ENCODE measurements around the gene NDUFA13.

The NDUFA13 gene

DNA sequence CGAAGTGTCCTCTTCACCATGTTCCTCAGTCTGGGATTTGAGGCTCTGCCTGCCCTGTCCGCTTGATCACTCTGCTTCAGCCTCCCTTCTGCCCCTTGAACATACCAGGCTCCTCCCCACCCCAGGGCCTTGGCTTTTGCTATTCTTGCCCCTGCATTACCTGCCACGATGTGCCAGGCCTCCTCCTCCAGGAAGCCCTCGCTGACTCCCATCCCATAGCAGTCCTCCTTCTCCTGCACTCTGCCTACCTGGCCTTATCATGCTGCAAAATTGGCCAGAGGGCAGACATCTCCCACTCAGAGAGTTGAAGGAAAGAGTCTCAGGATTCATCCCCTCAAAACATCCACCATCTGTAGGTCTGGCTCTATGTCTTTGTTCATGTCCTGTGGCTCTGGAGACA, 14.9 kb downstream of the NDUFA13 start:
- no peak for TF ChIP-seq EZH2 (IDR thresholded peaks at IDR 0.05; ENCODE audit: borderline replicate concordance, low read length)
- TF ChIP-seq, protein P1, sequence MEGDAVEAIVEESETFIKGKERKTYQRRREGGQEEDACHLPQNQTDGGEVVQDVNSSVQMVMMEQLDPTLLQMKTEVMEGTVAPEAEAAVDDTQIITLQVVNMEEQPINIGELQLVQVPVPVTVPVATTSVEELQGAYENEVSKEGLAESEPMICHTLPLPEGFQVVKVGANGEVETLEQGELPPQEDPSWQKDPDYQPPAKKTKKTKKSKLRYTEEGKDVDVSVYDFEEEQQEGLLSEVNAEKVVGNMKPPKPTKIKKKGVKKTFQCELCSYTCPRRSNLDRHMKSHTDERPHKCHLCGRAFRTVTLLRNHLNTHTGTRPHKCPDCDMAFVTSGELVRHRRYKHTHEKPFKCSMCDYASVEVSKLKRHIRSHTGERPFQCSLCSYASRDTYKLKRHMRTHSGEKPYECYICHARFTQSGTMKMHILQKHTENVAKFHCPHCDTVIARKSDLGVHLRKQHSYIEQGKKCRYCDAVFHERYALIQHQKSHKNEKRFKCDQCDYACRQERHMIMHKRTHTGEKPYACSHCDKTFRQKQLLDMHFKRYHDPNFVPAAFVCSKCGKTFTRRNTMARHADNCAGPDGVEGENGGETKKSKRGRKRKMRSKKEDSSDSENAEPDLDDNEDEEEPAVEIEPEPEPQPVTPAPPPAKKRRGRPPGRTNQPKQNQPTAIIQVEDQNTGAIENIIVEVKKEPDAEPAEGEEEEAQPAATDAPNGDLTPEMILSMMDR (IDR thresholded peaks at IDR 0.05; ENCODE audit: low read length): no peak
- H3K9me3 ChIP-seq (ENCODE audit: low read length): no peaks in the 10 kb centered on the region
- H3K9ac ChIP-seq (ENCODE audit: low read length): no peak overlapping the region
- no peak overlapping the region for H3K4me2 ChIP-seq (ENCODE audit: low read length)
- H3F3A ChIP-seq (ENCODE audit: insufficient read depth, low read length): no peaks in the 10 kb centered on the region; the same call in 1 of the 2 replicates
- no peaks in the 10 kb centered on the region for H3K79me2 ChIP-seq (ENCODE audit: insufficient read depth, low read length)
- peaks cover 34% of the 10 kb centered on the region for H3K36me3 ChIP-seq (ENCODE audit: insufficient read depth, low read length)
- no peak overlapping the region for H3K27ac ChIP-seq (ENCODE audit: low read depth, low read length, poor library complexity, severe bottlenecking)
- no peak overlapping the region for H2AFZ ChIP-seq (ENCODE audit: low read length)
- H3K9me2 ChIP-seq (ENCODE audit: low read depth, low read length): no peaks in the 10 kb centered on the region
- no peaks in the 10 kb centered on the region for H3K27me3 ChIP-seq (ENCODE audit: insufficient read depth, low read length)
- H4K20me1 ChIP-seq (ENCODE audit: insufficient read depth, low read length): no peaks in the 10 kb centered on the region
- H3K4me3 ChIP-seq (ENCODE audit: low read depth, low read length, poor library complexity, severe bottlenecking): no peak overlapping the region
- peaks cover 21% of the 10 kb centered on the region for H3K4me1 ChIP-seq (ENCODE audit: insufficient read depth, low read length, severe bottlenecking)

DNA sequence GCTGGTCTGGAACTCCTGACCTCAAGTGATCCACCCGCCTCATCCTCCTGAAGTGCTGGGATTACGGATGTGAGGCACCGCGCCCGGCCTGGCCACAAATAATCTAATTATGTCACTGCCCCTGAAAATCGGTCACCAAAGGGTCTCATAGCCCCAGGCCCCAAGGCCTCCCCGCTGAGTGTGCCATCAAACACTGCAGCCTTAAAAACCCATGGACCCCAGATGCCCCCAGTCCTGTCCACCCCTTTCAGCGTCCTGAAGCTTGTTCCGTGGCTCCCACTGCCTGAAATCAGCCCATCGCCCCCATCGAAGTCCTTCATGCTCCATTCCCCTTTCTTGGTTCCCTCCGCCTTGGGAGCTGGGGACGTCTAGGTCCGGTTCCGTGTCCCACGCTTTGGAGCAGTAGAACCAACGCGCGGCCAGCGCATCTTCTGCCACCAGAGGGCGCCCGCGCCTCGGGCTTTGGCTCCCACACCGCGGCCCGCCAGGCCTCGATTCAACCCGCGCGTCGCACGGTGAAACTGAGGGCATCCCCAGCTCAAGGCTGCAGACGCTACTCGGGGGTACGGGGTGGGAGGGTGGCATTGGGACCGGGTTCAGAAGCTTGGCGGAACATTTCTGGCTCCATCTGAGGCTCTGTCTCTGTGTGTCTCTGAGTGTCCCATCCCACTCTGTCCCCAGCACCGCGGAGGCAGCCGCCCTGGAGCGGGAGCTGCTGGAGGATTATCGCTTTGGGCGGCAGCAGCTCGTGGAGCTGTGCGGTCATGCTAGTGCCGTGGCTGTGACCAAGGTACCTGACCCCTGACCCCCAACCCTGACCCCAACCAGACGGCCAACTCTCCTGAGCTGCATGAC, 16.2 kb downstream of the NDUFA13 start:
- no peak for TF ChIP-seq EZH2 (IDR thresholded peaks at IDR 0.05; ENCODE audit: borderline replicate concordance, low read length)
- TF ChIP-seq, protein P1 (IDR thresholded peaks at IDR 0.05; ENCODE audit: low read length): peak; percentile 97
- Histone ChIP-seq H4K20me1 (ENCODE audit: insufficient read depth, low read length) (no peaks in the 10 kb centered on the region), H3K4me2 (ENCODE audit: low read length) (no peak overlapping the region), H3K4me3 (ENCODE audit: low read depth, low read length, poor library complexity, severe bottlenecking) (no peak overlapping the region), H3K36me3 (ENCODE audit: insufficient read depth, low read length) (peaks cover 24% of the 10 kb centered on the region), H3K9me3 (ENCODE audit: low read length) (no peaks in the 10 kb centered on the region), H3F3A (ENCODE audit: insufficient read depth, low read length) (no peaks in the 10 kb centered on the region; the same call in 1 of the 2 replicates), H2AFZ (ENCODE audit: low read length) (no peak overlapping the region), H3K9ac (ENCODE audit: low read length) (no peak overlapping the region), H3K79me2 (ENCODE audit: insufficient read depth, low read length) (no peaks in the 10 kb centered on the region), H3K9me2 (ENCODE audit: low read depth, low read length) (no peaks in the 10 kb centered on the region), H3K27me3 (ENCODE audit: insufficient read depth, low read length) (no peaks in the 10 kb centered on the region), H3K4me1 (ENCODE audit: insufficient read depth, low read length, severe bottlenecking) (peaks cover 8% of the 10 kb centered on the region), H3K27ac (ENCODE audit: low read depth, low read length, poor library complexity, severe bottlenecking) (no peak overlapping the region)

DNA sequence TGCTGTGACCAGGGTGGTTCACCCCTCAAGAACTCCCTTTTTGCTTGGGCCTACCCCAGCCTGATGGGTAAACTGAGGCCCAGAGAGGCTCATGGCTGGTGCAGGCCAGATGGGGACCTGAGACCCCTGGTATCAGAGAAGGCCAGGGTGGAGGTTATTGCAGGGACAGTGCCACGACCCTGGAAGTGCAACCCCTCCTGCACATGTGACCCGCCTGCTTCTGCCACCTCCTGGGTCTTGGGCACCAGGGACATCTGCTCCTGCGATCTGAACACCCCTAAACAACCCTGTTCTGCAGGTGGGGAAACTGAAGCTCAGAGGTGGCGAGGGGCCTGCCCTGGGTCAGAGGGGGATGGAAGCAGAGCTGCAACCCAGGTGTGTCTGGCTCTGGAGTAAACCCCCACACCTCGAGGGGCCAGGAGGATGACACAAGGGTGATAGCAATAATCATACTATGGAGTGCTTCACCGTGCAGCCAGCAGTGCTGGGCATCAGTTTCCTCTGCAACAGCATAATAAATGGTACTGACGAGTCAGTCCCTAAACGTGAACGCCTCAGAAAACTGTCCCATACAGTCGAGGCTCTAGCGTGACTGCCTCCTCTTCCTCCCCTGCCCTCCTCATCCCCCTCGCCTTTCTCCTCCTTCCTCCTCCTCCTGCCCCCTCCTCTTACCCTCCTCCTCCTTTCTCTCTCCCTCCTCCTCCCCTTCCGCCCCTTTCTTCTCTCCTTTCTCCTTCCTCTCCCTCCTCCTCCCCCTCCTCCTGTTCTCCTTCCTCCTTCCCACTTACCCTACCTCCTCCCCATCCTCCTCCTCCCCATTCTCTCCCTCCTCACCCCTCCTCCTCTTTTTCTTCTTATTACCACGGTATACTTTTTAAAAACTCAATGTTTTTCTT, 17.0 kb downstream of the NDUFA13 start:
- H3K4me1 ChIP-seq (ENCODE audit: insufficient read depth, low read length, severe bottlenecking): peaks cover 9% of the 10 kb centered on the region
- H3K4me3 ChIP-seq (ENCODE audit: low read depth, low read length, poor library complexity, severe bottlenecking): no peak overlapping the region
- no peak overlapping the region for H3K4me2 ChIP-seq (ENCODE audit: low read length)
- no peak for TF ChIP-seq EZH2 (IDR thresholded peaks at IDR 0.05; ENCODE audit: borderline replicate concordance, low read length)
- TF ChIP-seq, protein P1 (IDR thresholded peaks at IDR 0.05; ENCODE audit: low read length): no peak
- no peaks in the 10 kb centered on the region for H3K9me3 ChIP-seq (ENCODE audit: low read length)
- peaks cover 16% of the 10 kb centered on the region for H3K36me3 ChIP-seq (ENCODE audit: insufficient read depth, low read length)
- H3K79me2 ChIP-seq (ENCODE audit: insufficient read depth, low read length): no peaks in the 10 kb centered on the region
- no peak overlapping the region for H2AFZ ChIP-seq (ENCODE audit: low read length)
- H3K27ac ChIP-seq (ENCODE audit: low read depth, low read length, poor library complexity, severe bottlenecking): no peak overlapping the region
- no peaks in the 10 kb centered on the region for H3K9me2 ChIP-seq (ENCODE audit: low read depth, low read length)
- no peaks in the 10 kb centered on the region for H4K20me1 ChIP-seq (ENCODE audit: insufficient read depth, low read length)
- H3F3A ChIP-seq (ENCODE audit: insufficient read depth, low read length): no peaks in the 10 kb centered on the region; the same call in 1 of the 2 replicates
- H3K9ac ChIP-seq (ENCODE audit: low read length): no peak overlapping the region
- H3K27me3 ChIP-seq (ENCODE audit: insufficient read depth, low read length): no peaks in the 10 kb centered on the region
